Endothelial cell of umbilical vein (primary cell): Measurements from ENCODE around the gene MYO6. TPM values are rescaled to one million over a fixed set of nuclear protein-coding genes. Genes with fewer than 3 reads are reported as not detected.

ENCODE experiments used
- BruUV-seq: library from RNA; stranded (reverse); fragments of 400-500 nt; replicated peaks from 2 replicates; lab custom pipeline; 2021; lab: Mats Ljungman, UMichigan
- CTCF ChIA-PET: fragments of 300-600, 350-600 bp; sonication (Branson Sonifier 250); formaldehyde crosslinking; loops from one replicate; lab custom pipeline; 2021; ENCODE audit warnings: antibody characterized with exemption, inconsistent platforms; lab: Charles Lee
- POLR2A ChIA-PET: fragments of 300-600, 350-600 bp; sonication (Branson Sonifier 250); formaldehyde crosslinking; loops from one replicate; lab custom pipeline; 2021; ENCODE audit warnings: antibody characterized with exemption, inconsistent platforms; lab: Charles Lee
- DNase-seq: peaks from one replicate; pipeline ENCODE4 v3.0.0-alpha.2; 2011; ENCODE audit warnings: low read depth, low spot score
- FAIRE-seq: peaks from 2 replicates; lab custom pipeline; 2011; peaks lifted over from hg19 to GRCh38; lab: Jason Lieb, UNC
- H2AFZ ChIP-seq: 2 replicates; pipeline ENCODE4 v1.6.0; 2012; ENCODE audit warnings: low read depth, low read length, control low read depth, inconsistent platforms
- H3K27ac ChIP-seq: 2 replicates; pipeline ENCODE4 v1.5.1; 2011; ENCODE audit warnings: low read depth, mild to moderate bottlenecking, control low read depth, low read length, moderate library complexity; ENCODE audit not compliant: insufficient read depth
- H3K27me3 ChIP-seq, 2 experiments: 2 replicates each; pipeline versions ENCODE4 v1.6.0 to v1.6.1; 2011; ENCODE audit warnings: low read length in 2 of 2, mixed read lengths in 1 of 2; ENCODE audit not compliant: control insufficient read depth in 2 of 2, insufficient read depth in 2 of 2
- H3K36me3 ChIP-seq, 2 experiments: 2 replicates in 1 of 2; 3 replicates in 1 of 2; pipeline ENCODE4 v1.5.1; 2011; ENCODE audit warnings: low read length in 2 of 2, mild to moderate bottlenecking in 1 of 2, moderate library complexity in 1 of 2; ENCODE audit not compliant: control insufficient read depth in 2 of 2, insufficient read depth in 2 of 2; ENCODE audit errors: extremely low read depth in 1 of 2
- H3K4me1 ChIP-seq: 3 replicates; pipeline ENCODE4 v1.5.1; 2011; ENCODE audit warnings: mild to moderate bottlenecking, low read length; ENCODE audit not compliant: control insufficient read depth, insufficient read depth; ENCODE audit errors: extremely low read depth
- H3K4me2 ChIP-seq: 2 replicates; pipeline ENCODE4 v1.6.1; 2011; ENCODE audit warnings: low read length, control low read depth, mixed read lengths; ENCODE audit not compliant: insufficient read depth
- H3K4me3 ChIP-seq, 3 experiments: fragments of 200-600 bp in 1 of 3; sonication (generic), shearing (Covaris generic) in 1 of 3; replicated peaks in 1 of 3; 2 replicates each; pipeline ENCODE4 v1.5.1; 2011 to 2016; ENCODE audit warnings: control low read depth in 3 of 3, low read length in 3 of 3, mild to moderate bottlenecking in 2 of 3, inconsistent platforms in 1 of 3, low read depth in 1 of 3, moderate library complexity in 1 of 3; ENCODE audit not compliant: insufficient read depth in 1 of 3
- H3K79me2 ChIP-seq: 2 replicates; pipeline ENCODE4 v1.6.0; 2012; ENCODE audit warnings: low read length, inconsistent platforms; ENCODE audit not compliant: control insufficient read depth, insufficient read depth
- H3K9ac ChIP-seq: replicated peaks from 2 replicates; pipeline ENCODE3; 2011; ENCODE audit warnings: low read length, control low read depth; ENCODE audit not compliant: insufficient read depth; ENCODE audit errors: extremely low read depth
- H3K9me1 ChIP-seq: replicated peaks from 3 replicates; pipeline ENCODE4 v1.6.0; 2011; ENCODE audit warnings: mild to moderate bottlenecking, low read length; ENCODE audit not compliant: control insufficient read depth, insufficient read depth; ENCODE audit errors: extremely low read depth
- H3K9me3 ChIP-seq: replicated peaks from 2 replicates; pipeline ENCODE4 v1.5.1; 2012; ENCODE audit warnings: low read length, inconsistent platforms; ENCODE audit not compliant: control insufficient read depth, insufficient read depth
- H4K20me1 ChIP-seq: replicated peaks from 2 replicates; pipeline ENCODE3; 2011; ENCODE audit warnings: mild to moderate bottlenecking, low read length; ENCODE audit not compliant: control insufficient read depth, insufficient read depth; ENCODE audit errors: extremely low read depth
- CTCF ChIP-seq, 2 donors: IDR thresholded peaks; 1 replicate in 1 of 2; 2 replicates in 1 of 2; pipeline ENCODE4 v1.5.1; 2011; ENCODE audit warnings: low read length in 2 of 2, mild to moderate bottlenecking in 2 of 2, moderate library complexity in 2 of 2, control low read depth in 1 of 2, inconsistent platforms in 1 of 2, low read depth in 1 of 2; ENCODE audit not compliant: insufficient read depth in 1 of 2; ENCODE audit errors: extremely low read depth in 1 of 2
- EZH2 ChIP-seq: IDR thresholded peaks from 2 replicates; pipeline ENCODE4 v1.6.1; 2012; ENCODE audit warnings: borderline replicate concordance, low read depth, mild to moderate bottlenecking, moderate library complexity, low read length, inconsistent platforms; ENCODE audit not compliant: severe bottlenecking
- FOS ChIP-seq: IDR thresholded peaks from 2 replicates; pipeline ENCODE4 v1.6.1; 2011; ENCODE audit warnings: mild to moderate bottlenecking, low read length, moderate library complexity, borderline replicate concordance; ENCODE audit not compliant: insufficient read depth
- GATA2 ChIP-seq: IDR thresholded peaks from 2 replicates; pipeline ENCODE4 v1.7.0; 2011; ENCODE audit warnings: low read depth, mild to moderate bottlenecking, moderate library complexity, mixed read lengths, low read length; ENCODE audit not compliant: insufficient read length, insufficient read depth
- MYC ChIP-seq: IDR thresholded peaks from one replicate; pipeline ENCODE4 v1.6.1; 2011; ENCODE audit warnings: mild to moderate bottlenecking, low read depth, low read length
- POLR2AphosphoS5 ChIP-seq: IDR thresholded peaks from 2 replicates; pipeline ENCODE4 v1.6.1; 2012; ENCODE audit warnings: low read depth, mild to moderate bottlenecking, control low read depth, low read length, moderate library complexity; ENCODE audit not compliant: insufficient read depth
- dilution Hi-C: fragments of 300-500 bp; cut with MboI; formaldehyde crosslinking; loops from one replicate; pipeline ENCODE4 v1.15.0; 2019; ENCODE audit warnings: low sequenced_read_pairs; ENCODE audit not compliant: extremely low pct_ligation_motif_present
- intact Hi-C: fragments of 100-400 bp; cut with micrococcal nuclease; formaldehyde crosslinking; loops from one replicate; pipeline ENCODE4 v1.10.0; 2022
- polyA plus RNA-seq, 4 experiments: library from polyadenylated mRNA; depleted of rRNA in 3 of 4; stranded (reverse) in 3 of 4; unstranded in 1 of 4; fragments of >200 nt; gene quantifications; 2 replicates each; pipeline versions ENCODE4 v1.2.1 to v1.2.3, GENCODE V29; 2011 to 2012; ENCODE audit warnings: missing spikeins in 1 of 4
- total RNA-seq: library from RNA; stranded (reverse); gene quantifications from 2 replicates; pipeline ENCODE4 v1.2.3, GENCODE V29; 2021

Gene MYO6
- total and polyA plus RNA-seq, 2 donors (not counting 3 experiments of a cell fraction or from before 2014, with no cell fraction given), result 15.5 to 68.0 TPM

GRCh38 chr6:75863001-75863400 lies 114.0 kb downstream of the MYO6 start:
- H3K4me1 ChIP-seq, result no peaks in the 10 kb centered on the region
- intact Hi-C loops (no loop called here), dilution Hi-C loops (no loop called here)
- H3K4me3 ChIP-seq, result no peak overlapping the region
- no peak for DNase-seq
- no peak overlapping the region for H2AFZ ChIP-seq
- no peaks in the 10 kb centered on the region for H3K9me1 ChIP-seq
- no peak overlapping the region for H3K4me2 ChIP-seq
- H3K36me3 ChIP-seq, result peaks cover 10 to 30% of the 10 kb centered on the region in 2 experiments
- H3K27me3 ChIP-seq, result no peaks in the 10 kb centered on the region
- FAIRE-seq, result no peak
- no peak overlapping the region for H3K9ac ChIP-seq
- no peaks in the 10 kb centered on the region for H4K20me1 ChIP-seq
- H3K79me2 ChIP-seq, result no peaks in the 10 kb centered on the region
- no peaks in the 10 kb centered on the region for H3K9me3 ChIP-seq
- ChIA-PET CTCF (interaction anchor here (1.5 kb wide), 1 partner anchor 31 kb away, joined by 3 read pairs; no protein-coding TSS in a partner anchor), POLR2A (interaction anchor here (0.5 kb wide), 1 partner anchor 116 kb away, joined by 3 read pairs; no protein-coding TSS in a partner anchor)
- no peak overlapping the region for H3K27ac ChIP-seq
- BruUV-seq, result no TSS peak
- TF ChIP-seq MYC, result no peak
- no peak for TF ChIP-seq CTCF (IDR thresholded peaks at IDR 0.05; ENCODE audit: extremely low read depth in 1 of 2, insufficient read depth in 1 of 2, low read depth in 1 of 2, low read length in 2 of 2)
- TF ChIP-seq POLR2AphosphoS5, result no peak
- TF ChIP-seq EZH2, result no peak
- no peak for TF ChIP-seq FOS
- no peak for TF ChIP-seq GATA2
